Activated T-helper 2 cell treated with anti-CD3 and anti-CD28 coated beads, Interferon-gamma antibody, Interleukin-2, Interleukin-4, amounts not matched to agents 10 μg/mL and 5 μg/mL and 100 μg/mL, durations not matched to agents 14 hours and 24 hours and 36 hours (primary cell): ENCODE data around the gene ZFC3H1. TPM values are rescaled to one million over a fixed set of nuclear protein-coding genes. Genes with fewer than 3 reads are reported as not detected.
A peak's percentile ranks its signal among the peaks of the same experiment; 100 is the strongest.
"Not testable (repeated sequence)": the region's sequence is repeated elsewhere in the genome, so short reads cannot be mapped to it uniquely, and the experiment has no call there.

ENCODE experiments used
- DNase-seq: peaks from one replicate; pipeline ENCODE4 v3.0.0; 2021; ENCODE audit warnings: low spot score
- H3K27ac Mint-ChIP-seq: one replicate; pipeline ENCODE4 v1.8.0; 2021; ENCODE audit warnings: mixed read lengths
- H3K27me3 Mint-ChIP-seq: one replicate; pipeline ENCODE4 v1.8.0; 2021; ENCODE audit warnings: low read depth, mixed read lengths
- H3K36me3 Mint-ChIP-seq: one replicate; pipeline ENCODE4 v1.8.0; 2021; ENCODE audit warnings: low read depth, mixed read lengths
- H3K4me1 Mint-ChIP-seq: one replicate; pipeline ENCODE4 v1.8.0; 2021; ENCODE audit warnings: low read depth, mixed read lengths
- H3K4me3 Mint-ChIP-seq: one replicate; pipeline ENCODE4 v1.8.0; 2021; ENCODE audit warnings: low read depth, mild to moderate bottlenecking, moderate library complexity, mixed read lengths
- H3K9me3 Mint-ChIP-seq: one replicate; pipeline ENCODE4 v1.8.0; 2021; ENCODE audit warnings: mixed read lengths
- intact Hi-C: fragments of 100-400 bp; cut with micrococcal nuclease; formaldehyde crosslinking; loops from one replicate; pipeline ENCODE4 v1.15.1; 2023
- total RNA-seq: library from RNA; stranded (reverse); gene quantifications from 2 replicates; pipeline ENCODE4 v1.2.3, GENCODE V29; 2022

ZFC3H1 gene
- total RNA-seq, 1 donor from 2014 or later = 72.5 TPM

DNA sequence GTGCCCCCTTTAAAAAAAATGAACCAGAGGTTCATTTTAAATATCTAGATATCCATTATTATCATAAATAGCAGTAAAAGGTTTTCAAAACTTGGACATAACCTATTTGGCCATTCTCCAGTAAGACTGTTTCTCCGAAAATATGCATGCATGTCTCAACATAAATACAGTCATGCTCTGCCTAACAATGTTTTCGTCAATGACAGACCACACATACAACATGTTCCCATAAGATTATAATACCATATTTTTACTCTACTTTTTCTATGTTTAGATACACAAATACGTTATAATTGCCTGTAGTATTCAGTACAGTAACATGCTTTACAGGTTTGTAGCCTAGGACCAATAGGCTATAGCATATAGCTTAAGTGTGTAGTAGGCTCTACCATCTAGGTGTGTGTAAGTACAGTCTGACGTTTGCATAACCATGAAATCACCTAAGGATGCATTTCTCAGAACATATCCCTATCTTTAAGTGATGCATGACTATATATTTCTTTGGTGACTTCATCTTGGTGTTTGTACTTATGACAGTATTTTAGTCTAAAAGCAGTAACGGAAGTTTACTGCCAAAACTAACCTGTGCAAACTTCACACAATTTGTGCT lies 25.4 kb upstream of the ZFC3H1 start:
- Mint-ChIP-seq H3K4me3 (no peak overlapping the region), H3K27me3 (no peaks in the 10 kb centered on the region), H3K4me1 (peaks cover 17% of the 10 kb centered on the region), H3K27ac (no peak overlapping the region), H3K9me3 (no peaks in the 10 kb centered on the region), H3K36me3 (peaks cover 2% of the 10 kb centered on the region)
- intact Hi-C loops = loop anchor here (10.0 kb wide), 1 partner anchor 1324 kb away; the partner anchor contains the start of gene KCNMB4
- no peak for DNase-seq

GRCh38 chr12:71687172-71687571 lies 23.5 kb upstream of the ZFC3H1 start:
- Mint-ChIP-seq H3K4me1 (peaks cover 21% of the 10 kb centered on the region), H3K4me3 (peak overlapping the region; percentile 90)
- H3K9me3 Mint-ChIP-seq, H3K27me3 Mint-ChIP-seq, H3K36me3 Mint-ChIP-seq, DNase-seq, H3K27ac Mint-ChIP-seq: not testable (repeated sequence)
- intact Hi-C loops = loop anchor here (10.0 kb wide), 1 partner anchor 1322 kb away; the partner anchor contains the start of gene KCNMB4

- Mint-ChIP-seq H3K4me3 (peak overlapping the region; percentile 90), H3K36me3 (no peaks in the 10 kb centered on the region), H3K27me3 (no peaks in the 10 kb centered on the region), H3K27ac (peak overlapping the region; percentile 95), H3K9me3 (no peaks in the 10 kb centered on the region), H3K4me1 (peaks cover 21% of the 10 kb centered on the region)
- intact Hi-C loops = loop anchor here (1.0 to 10.0 kb wide), 4 partner anchors 22 to 1322 kb away; partner anchors contain the start of genes KCNMB4, RAB21, TBC1D15 and THAP2
- no peak for DNase-seq
Observed at GRCh38 chr12:71686658-71687025, 23.0 kb upstream of the ZFC3H1 start.

DNA sequence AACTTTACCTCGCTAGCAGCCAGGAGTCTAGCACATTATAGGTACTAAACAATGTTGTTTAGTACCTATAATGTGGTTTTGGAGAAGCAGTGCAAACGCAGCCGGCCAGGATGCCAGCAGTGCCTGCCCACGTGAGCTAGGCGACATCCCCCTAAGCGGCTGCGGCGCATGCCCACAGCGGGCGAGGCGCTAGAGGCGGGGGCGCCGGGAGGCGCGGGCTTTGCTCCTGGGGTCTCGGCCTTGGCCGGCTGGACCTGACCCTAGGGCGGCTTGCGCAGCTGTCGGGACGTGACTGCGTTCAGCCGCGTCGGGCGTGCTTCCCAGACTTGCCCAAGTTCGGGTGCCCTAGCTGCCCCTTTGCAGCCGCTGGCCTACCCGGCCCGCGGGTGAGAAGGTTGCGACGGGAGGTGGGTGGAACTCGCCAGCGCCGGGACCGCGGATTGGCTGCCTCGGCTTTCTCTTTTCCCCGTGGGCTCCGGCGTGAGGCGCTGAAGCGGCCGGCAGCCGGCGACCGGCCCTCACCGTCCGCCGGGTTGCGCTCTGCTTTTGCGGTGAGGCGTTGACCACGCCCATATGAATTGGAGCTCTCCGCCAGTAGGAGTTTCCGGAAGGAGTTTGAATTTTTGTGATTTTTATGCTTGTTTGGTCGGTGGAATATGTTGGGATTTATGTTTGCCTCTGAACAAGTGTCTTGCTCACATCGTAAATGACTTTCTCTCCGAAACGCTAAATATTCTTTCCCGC lies 22.4 kb upstream of the ZFC3H1 start, which contains the start of gene TMEM19:
Gene TMEM19, plus strand, starts transcription at position 169 of the 744 bp plus-strand sequence. CDS start 599 bp downstream, outside the sequence.
- intact Hi-C loops = loop anchor here (1.0 to 10.0 kb wide), 5 partner anchors 22 to 1321 kb away; partner anchors contain the start of genes KCNMB4, RAB21, TBC1D15 and THAP2
- no peaks in the 10 kb centered on the region for H3K9me3 Mint-ChIP-seq
- peak within 1 kb of the TSS; percentile 90 for H3K4me3 Mint-ChIP-seq
- no peaks in the 10 kb centered on the region for H3K27me3 Mint-ChIP-seq
- peaks cover 21% of the 10 kb centered on the region for H3K4me1 Mint-ChIP-seq
- peak; percentile 79 for DNase-seq
- H3K36me3 Mint-ChIP-seq = no peaks in the 10 kb centered on the region
- peak within 1 kb of the TSS; percentile 95 for H3K27ac Mint-ChIP-seq

GRCh38 chr12:71685312-71685906 lies 21.8 kb upstream of the ZFC3H1 start:
- intact Hi-C loops = loop anchor here (2.0 to 10.0 kb wide), 2 partner anchors 47 to 1321 kb away; partner anchors contain the start of gene KCNMB4
- H3K36me3 Mint-ChIP-seq = no peaks in the 10 kb centered on the region

DNA sequence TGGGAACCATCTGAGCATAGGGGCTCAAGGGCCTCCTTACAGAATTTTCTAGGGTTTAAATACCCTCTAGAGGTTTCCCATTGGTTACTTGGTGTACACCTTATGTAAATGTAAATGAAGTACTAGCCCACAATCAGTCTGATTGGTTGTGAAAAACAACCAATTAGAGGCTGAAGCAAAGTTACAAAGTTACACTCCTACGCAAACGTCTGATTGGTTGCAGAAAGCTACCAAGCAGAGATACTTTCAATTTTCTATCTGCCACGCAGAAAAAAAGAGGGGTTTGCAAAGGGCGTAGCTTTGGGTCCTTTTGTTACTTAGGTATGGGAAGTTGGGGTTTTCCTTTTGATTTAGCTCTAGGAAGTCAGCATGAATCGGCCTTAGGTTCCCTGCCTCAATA lies 20.4 kb upstream of the ZFC3H1 start:
- intact Hi-C loops = loop anchor here (2.0 to 10.0 kb wide), 2 partner anchors 45 to 1319 kb away; partner anchors contain the start of gene KCNMB4
- H3K4me1 Mint-ChIP-seq = peaks cover 19% of the 10 kb centered on the region

More at GRCh38 chr12:71685312-71685906, 21.8 kb upstream of the ZFC3H1 start:
- peak overlapping the region; percentile 90 for H3K4me3 Mint-ChIP-seq
- peak overlapping the region; percentile 95 for H3K27ac Mint-ChIP-seq
- no peaks in the 10 kb centered on the region for H3K27me3 Mint-ChIP-seq
- H3K9me3 Mint-ChIP-seq = no peaks in the 10 kb centered on the region
- DNase-seq = no peak
- peaks cover 21% of the 10 kb centered on the region for H3K4me1 Mint-ChIP-seq

DNA sequence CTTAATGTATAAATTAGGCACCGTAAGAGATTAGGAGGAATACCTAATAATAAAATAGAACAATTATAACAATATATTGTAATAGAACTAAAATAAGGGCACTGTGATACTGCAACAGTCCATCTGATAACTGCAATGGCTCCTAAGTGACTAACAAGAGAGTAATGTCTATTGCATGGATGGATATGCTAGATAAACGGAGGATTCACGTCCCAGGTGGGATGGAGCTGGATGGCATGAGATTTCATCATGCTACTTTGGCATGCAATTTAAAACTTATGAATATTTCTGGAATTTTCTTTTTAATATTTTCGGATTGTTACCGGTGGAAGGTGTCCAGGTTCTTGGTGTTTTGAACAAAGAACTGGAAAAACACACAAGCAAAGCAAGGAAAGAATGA lies 20.0 kb upstream of the ZFC3H1 start:
- no peak overlapping the region for H3K4me3 Mint-ChIP-seq
- H3K27ac Mint-ChIP-seq = no peak overlapping the region
- no peak for DNase-seq
- H3K4me1 Mint-ChIP-seq = peaks cover 18% of the 10 kb centered on the region
- H3K36me3 Mint-ChIP-seq = no peaks in the 10 kb centered on the region
- no peaks in the 10 kb centered on the region for H3K27me3 Mint-ChIP-seq
- intact Hi-C loops = loop anchor here (2.0 to 10.0 kb wide), 2 partner anchors 45 to 1319 kb away; partner anchors contain the start of gene KCNMB4
- H3K9me3 Mint-ChIP-seq = no peaks in the 10 kb centered on the region

More for the DNA sequence above, 20.4 kb upstream of the ZFC3H1 start:
- Mint-ChIP-seq H3K4me3 (no peak overlapping the region), H3K36me3 (no peaks in the 10 kb centered on the region), H3K27me3 (no peaks in the 10 kb centered on the region), H3K9me3 (no peaks in the 10 kb centered on the region), H3K27ac (no peak overlapping the region)
- no peak for DNase-seq

DNA sequence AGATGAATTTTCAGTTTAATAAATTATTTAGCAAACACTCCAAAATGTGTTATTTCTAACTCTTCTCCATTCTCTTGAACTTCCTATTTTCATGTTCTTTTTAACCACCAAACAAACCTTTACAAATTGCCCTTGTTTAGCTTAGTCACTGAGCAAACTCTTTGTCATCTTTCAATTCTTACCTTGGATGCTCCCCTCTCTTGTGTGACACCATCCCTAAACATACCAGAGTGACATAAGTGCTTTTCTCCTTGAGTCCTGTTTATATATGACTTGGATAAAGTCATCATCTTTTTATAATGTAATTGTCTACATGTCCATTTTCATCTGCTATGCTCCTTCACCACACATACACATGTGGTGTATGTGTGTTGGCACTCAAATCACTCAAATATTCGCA lies 18.8 kb upstream of the ZFC3H1 start:
- Mint-ChIP-seq H3K4me3 (no peak overlapping the region), H3K27me3 (no peaks in the 10 kb centered on the region), H3K9me3 (no peaks in the 10 kb centered on the region), H3K4me1 (peaks cover 8% of the 10 kb centered on the region), H3K36me3 (no peaks in the 10 kb centered on the region), H3K27ac (no peak overlapping the region)
- intact Hi-C loops = loop anchor here (10.0 kb wide), 1 partner anchor 1318 kb away; the partner anchor contains the start of gene KCNMB4
- no peak for DNase-seq

DNA sequence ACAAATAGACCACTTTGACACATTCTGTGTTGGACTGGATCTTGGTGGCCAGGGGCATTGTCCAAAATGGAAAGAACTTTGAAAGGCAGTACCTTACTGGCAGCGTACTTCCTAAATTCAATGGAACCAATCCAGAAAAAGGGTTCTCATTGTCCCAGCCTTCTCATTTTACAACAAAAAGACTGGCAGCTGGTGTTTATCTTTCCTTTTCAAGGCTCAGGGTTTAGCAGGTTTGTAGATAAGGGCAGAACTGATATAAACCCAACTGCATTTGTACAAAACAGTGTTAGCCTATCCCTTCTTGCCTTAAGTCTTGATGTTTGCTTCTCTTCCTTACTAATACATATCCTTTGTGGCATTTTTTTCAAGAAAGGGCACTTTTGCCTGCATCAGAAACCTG lies 8.2 kb upstream of the ZFC3H1 start:
- peaks cover 13% of the 10 kb centered on the region for H3K36me3 Mint-ChIP-seq
- no peaks in the 10 kb centered on the region for H3K9me3 Mint-ChIP-seq
- no peaks in the 10 kb centered on the region for H3K27me3 Mint-ChIP-seq
- intact Hi-C loops = no loop called here
- H3K27ac Mint-ChIP-seq = no peak overlapping the region
- H3K4me1 Mint-ChIP-seq = peaks cover 25% of the 10 kb centered on the region
- H3K4me3 Mint-ChIP-seq = no peak overlapping the region
- no peak for DNase-seq

DNA sequence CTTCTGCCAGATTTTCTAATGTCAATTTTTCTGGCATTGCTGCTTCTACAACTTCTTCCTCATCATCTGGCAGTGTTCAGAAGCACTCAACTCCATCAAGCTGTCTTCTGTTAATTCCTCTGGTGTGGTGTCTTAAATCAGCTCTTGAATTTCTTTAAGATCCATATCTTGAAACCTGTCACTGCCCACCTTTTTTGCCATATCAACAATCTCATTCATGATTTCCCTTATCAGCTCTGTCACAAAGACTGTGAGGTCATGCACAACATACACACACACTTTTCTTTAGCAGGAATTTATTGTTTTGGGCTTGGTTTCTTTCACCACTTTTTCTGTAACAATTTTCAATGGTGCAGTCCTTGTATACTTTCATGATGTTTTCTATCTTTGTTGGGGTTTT lies 7.7 kb upstream of the ZFC3H1 start:
- peaks cover 25% of the 10 kb centered on the region for H3K4me1 Mint-ChIP-seq
- no peaks in the 10 kb centered on the region for H3K9me3 Mint-ChIP-seq
- intact Hi-C loops = no loop called here
- H3K36me3 Mint-ChIP-seq = peaks cover 13% of the 10 kb centered on the region
- no peak for DNase-seq
- no peak overlapping the region for H3K27ac Mint-ChIP-seq
- no peaks in the 10 kb centered on the region for H3K27me3 Mint-ChIP-seq
- H3K4me3 Mint-ChIP-seq = no peak overlapping the region

DNA sequence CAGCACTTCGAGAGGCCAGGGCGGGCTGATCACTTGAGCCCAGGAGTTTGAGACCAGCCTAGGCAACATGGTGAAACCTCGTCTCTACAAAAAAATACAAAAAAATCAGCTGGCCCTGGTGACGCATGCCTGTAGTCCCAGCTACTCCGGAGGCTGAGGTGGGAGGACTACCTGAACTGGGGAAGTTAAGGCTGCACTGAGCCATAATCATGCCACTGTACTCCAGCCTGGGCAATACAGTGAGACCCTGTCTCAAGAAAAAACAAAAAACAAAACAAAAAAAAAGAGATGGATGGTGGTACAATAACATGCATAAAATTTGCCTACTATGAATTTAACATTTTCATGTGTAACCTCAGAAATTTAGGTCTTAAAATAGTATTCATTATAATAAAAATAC lies 2.6 kb upstream of the ZFC3H1 start:
- Mint-ChIP-seq H3K27ac (no peak overlapping the region), H3K4me3 (peak overlapping the region; percentile 100), H3K36me3 (peaks cover 34% of the 10 kb centered on the region), H3K9me3 (no peaks in the 10 kb centered on the region), H3K4me1 (peaks cover 28% of the 10 kb centered on the region), H3K27me3 (no peaks in the 10 kb centered on the region)
- no peak for DNase-seq
- intact Hi-C loops = no loop called here

DNA sequence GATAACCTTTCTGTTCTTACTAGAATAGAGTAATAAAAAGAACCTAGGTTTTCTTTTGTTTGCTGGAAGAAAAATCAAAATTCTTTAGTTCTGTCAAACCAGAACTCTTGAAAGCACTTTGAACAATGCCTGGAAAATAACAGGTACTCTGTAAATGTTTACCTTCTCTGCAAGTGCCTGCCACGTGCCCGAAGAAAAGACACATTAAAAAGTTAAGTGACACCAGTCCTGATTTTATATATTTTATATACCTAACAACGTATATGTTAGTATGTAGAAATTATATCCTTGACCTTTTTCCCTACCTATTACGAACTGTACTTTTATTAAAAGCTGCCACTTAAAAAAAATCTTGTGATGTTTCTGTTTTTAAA lies 1.4 kb upstream of the ZFC3H1 start:
- H3K36me3 Mint-ChIP-seq = peaks cover 38% of the 10 kb centered on the region
- H3K27ac Mint-ChIP-seq = peak overlapping the region; percentile 100
- no peak for DNase-seq
- H3K4me3 Mint-ChIP-seq = peak overlapping the region; percentile 100
- no peaks in the 10 kb centered on the region for H3K9me3 Mint-ChIP-seq
- H3K27me3 Mint-ChIP-seq = no peaks in the 10 kb centered on the region
- intact Hi-C loops = no loop called here
- peaks cover 24% of the 10 kb centered on the region for H3K4me1 Mint-ChIP-seq
